ENCODE results near the gene TNFSF11. TPM values are rescaled to one million over a fixed set of nuclear protein-coding genes. Genes with fewer than 3 reads are reported as not detected.

Gene TNFSF11
- total and polyA plus RNA-seq, 4 donors: 0.15 to 0.40 (median 0.22) TPM; not detected in 1

DNA sequence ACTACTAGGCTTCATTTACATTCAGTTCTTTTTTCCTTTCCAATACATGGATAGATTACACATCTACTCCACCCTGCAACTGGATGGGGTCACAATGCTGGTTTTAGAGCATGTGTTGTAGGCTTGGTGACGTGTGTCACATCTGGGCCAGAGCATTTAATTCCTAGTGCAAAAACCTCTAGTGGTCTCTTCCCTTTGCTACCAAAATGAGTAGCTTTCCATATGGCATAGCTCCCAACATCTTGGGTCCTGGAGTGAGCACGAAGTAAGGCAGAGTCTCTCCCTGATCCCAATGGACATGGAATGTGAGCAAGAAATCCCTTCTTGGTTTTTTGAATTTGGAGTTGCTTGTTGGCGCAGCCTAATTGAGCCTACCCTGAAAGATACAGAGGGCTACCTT is 51.7 kb downstream of the TNFSF11 start:
- no peaks in the 10 kb centered on the region for H3K4me1 ChIP-seq (ENCODE audit: control insufficient read depth, insufficient read depth, low read length)
- WGBS (ENCODE audit: insufficient coverage): no CpG with 5 or more reads among the region's 3 CpGs
- no peak overlapping the region for H3K27ac ChIP-seq (ENCODE audit: low read depth, low read length)
- no peaks in the 10 kb centered on the region for H3K36me3 ChIP-seq (ENCODE audit: control insufficient read depth, insufficient read depth, low read length)
- no peak overlapping the region for H3K4me3 ChIP-seq (ENCODE audit: low read depth, low read length)
- H3K9me3 ChIP-seq (ENCODE audit: control insufficient read depth, insufficient read depth, low read length): no peaks in the 10 kb centered on the region
- DNase-seq (ENCODE audit: low read depth in 4 of 6, low spot score in 6 of 6): no peak
- H3K27me3 ChIP-seq (ENCODE audit: control insufficient read depth, insufficient read depth, low read length): no peaks in the 10 kb centered on the region

- no peaks in the 10 kb centered on the region for H3K36me3 ChIP-seq (ENCODE audit: control insufficient read depth, insufficient read depth, low read length)
- H3K9me3 ChIP-seq (ENCODE audit: control insufficient read depth, insufficient read depth, low read length): no peaks in the 10 kb centered on the region
- WGBS (ENCODE audit: insufficient coverage): 88% methylated on average over 4 of the region's 5 CpGs
- H3K4me1 ChIP-seq (ENCODE audit: control insufficient read depth, insufficient read depth, low read length): no peaks in the 10 kb centered on the region
- no peak for DNase-seq (ENCODE audit: low read depth in 4 of 6, low spot score in 6 of 6)
- H3K27ac ChIP-seq (ENCODE audit: low read depth, low read length): no peak overlapping the region
- no peaks in the 10 kb centered on the region for H3K27me3 ChIP-seq (ENCODE audit: control insufficient read depth, insufficient read depth, low read length)
- H3K4me3 ChIP-seq (ENCODE audit: low read depth, low read length): no peak overlapping the region
Observed at GRCh38 chr13:42626176-42626860, 52.4 kb downstream of the TNFSF11 start.

DNA sequence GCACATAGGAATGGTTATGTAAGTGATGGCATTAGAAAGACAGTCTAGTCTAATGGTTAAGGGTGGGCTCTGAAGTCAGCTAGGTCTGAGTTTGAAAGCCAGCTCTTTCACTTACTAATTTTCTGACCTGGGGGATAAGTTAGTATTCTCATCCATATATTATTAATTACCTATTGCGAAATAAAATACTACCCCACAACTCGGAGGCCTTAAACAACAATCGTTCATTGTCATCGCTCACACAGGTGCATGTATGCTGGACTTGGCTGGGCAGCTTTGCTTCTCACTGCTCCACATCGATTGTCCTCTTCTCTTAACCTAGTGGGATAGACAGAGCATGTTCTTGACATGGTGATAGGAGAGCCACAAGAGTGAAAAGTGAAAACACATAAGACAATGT is 54.7 kb downstream of the TNFSF11 start:
- no peak for DNase-seq (ENCODE audit: low read depth in 4 of 6, low spot score in 6 of 6)
- no CpG with 5 or more reads among the region's 5 CpGs for WGBS (ENCODE audit: insufficient coverage)
- no peak overlapping the region for H3K4me3 ChIP-seq (ENCODE audit: low read depth, low read length)
- no peaks in the 10 kb centered on the region for H3K36me3 ChIP-seq (ENCODE audit: control insufficient read depth, insufficient read depth, low read length)
- no peaks in the 10 kb centered on the region for H3K4me1 ChIP-seq (ENCODE audit: control insufficient read depth, insufficient read depth, low read length)
- H3K27ac ChIP-seq (ENCODE audit: low read depth, low read length): no peak overlapping the region
- H3K27me3 ChIP-seq (ENCODE audit: control insufficient read depth, insufficient read depth, low read length): no peaks in the 10 kb centered on the region
- no peaks in the 10 kb centered on the region for H3K9me3 ChIP-seq (ENCODE audit: control insufficient read depth, insufficient read depth, low read length)

GRCh38 chr13:42631181-42631580 is 57.2 kb downstream of the TNFSF11 start:
- no peak for DNase-seq (ENCODE audit: low read depth in 4 of 6, low spot score in 6 of 6)
- Histone ChIP-seq H3K9me3 (ENCODE audit: control insufficient read depth, insufficient read depth, low read length) (no peaks in the 10 kb centered on the region), H3K4me3 (ENCODE audit: low read depth, low read length) (no peak overlapping the region), H3K27ac (ENCODE audit: low read depth, low read length) (no peak overlapping the region), H3K27me3 (ENCODE audit: control insufficient read depth, insufficient read depth, low read length) (no peaks in the 10 kb centered on the region), H3K4me1 (ENCODE audit: control insufficient read depth, insufficient read depth, low read length) (no peaks in the 10 kb centered on the region), H3K36me3 (ENCODE audit: control insufficient read depth, insufficient read depth, low read length) (no peaks in the 10 kb centered on the region)
- WGBS (ENCODE audit: insufficient coverage): no CpG with 5 or more reads among the region's 1 CpG

DNA sequence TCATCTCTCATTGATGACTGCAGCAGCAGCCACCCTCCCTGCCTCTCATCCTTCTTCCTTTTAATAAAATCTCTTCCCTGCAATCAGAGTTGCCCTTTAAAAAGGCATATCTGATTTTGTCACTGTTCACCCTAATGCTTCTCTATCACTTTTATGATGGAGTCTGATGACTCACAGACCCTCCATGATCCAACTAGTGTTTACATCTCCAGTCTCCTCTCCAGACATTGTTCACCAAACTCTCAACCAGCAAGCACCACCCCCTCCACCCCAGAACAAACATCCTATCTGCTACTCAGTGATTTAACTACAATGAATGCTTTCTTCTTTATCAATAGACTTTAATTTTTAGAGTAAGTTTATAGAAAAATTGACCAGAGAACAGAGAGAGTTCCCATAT is 59.5 kb downstream of the TNFSF11 start:
- Histone ChIP-seq H3K4me3 (ENCODE audit: low read depth, low read length) (no peak overlapping the region), H3K4me1 (ENCODE audit: control insufficient read depth, insufficient read depth, low read length) (no peaks in the 10 kb centered on the region), H3K27ac (ENCODE audit: low read depth, low read length) (no peak overlapping the region), H3K36me3 (ENCODE audit: control insufficient read depth, insufficient read depth, low read length) (no peaks in the 10 kb centered on the region), H3K9me3 (ENCODE audit: control insufficient read depth, insufficient read depth, low read length) (no peaks in the 10 kb centered on the region), H3K27me3 (ENCODE audit: control insufficient read depth, insufficient read depth, low read length) (no peaks in the 10 kb centered on the region)
- DNase-seq (ENCODE audit: low read depth in 4 of 6, low spot score in 6 of 6): no peak

DNA sequence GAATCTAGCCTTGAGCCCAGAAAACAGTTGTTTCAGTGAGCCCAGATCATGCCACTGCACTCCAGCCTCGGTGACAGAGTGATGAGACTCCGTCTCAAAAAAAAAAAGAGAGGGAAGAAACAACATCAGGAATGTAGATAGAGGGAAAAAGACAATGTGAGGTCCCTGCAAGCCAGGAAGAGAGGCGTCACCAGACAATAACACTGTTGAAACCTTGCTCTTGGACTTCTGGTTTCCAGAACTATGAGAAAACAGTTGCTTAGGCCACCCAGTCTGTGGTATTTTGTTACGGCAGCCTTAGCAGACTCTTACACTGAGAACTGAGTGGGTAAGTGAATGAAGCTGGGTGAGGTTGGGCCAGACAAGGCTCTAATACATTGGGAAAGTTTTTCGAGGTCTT is 64.1 kb downstream of the TNFSF11 start:
- no peak for DNase-seq (ENCODE audit: low read depth in 4 of 6, low spot score in 6 of 6)
- H3K4me3 ChIP-seq (ENCODE audit: low read depth, low read length): no peak overlapping the region
- no peak overlapping the region for H3K27ac ChIP-seq (ENCODE audit: low read depth, low read length)
- no peaks in the 10 kb centered on the region for H3K36me3 ChIP-seq (ENCODE audit: control insufficient read depth, insufficient read depth, low read length)
- H3K27me3 ChIP-seq (ENCODE audit: control insufficient read depth, insufficient read depth, low read length): no peaks in the 10 kb centered on the region
- WGBS (ENCODE audit: insufficient coverage): 74% methylated on average over 3 of the region's 5 CpGs
- H3K4me1 ChIP-seq (ENCODE audit: control insufficient read depth, insufficient read depth, low read length): no peaks in the 10 kb centered on the region
- H3K9me3 ChIP-seq (ENCODE audit: control insufficient read depth, insufficient read depth, low read length): peaks cover 3% of the 10 kb centered on the region

GRCh38 chr13:42638886-42639285 is 64.9 kb downstream of the TNFSF11 start:
- no peaks in the 10 kb centered on the region for H3K27me3 ChIP-seq (ENCODE audit: control insufficient read depth, insufficient read depth, low read length)
- peaks cover 3% of the 10 kb centered on the region for H3K9me3 ChIP-seq (ENCODE audit: control insufficient read depth, insufficient read depth, low read length)
- no CpG with 5 or more reads among the region's 1 CpG for WGBS (ENCODE audit: insufficient coverage)
- no peak for DNase-seq (ENCODE audit: low read depth in 4 of 6, low spot score in 6 of 6)
- H3K27ac ChIP-seq (ENCODE audit: low read depth, low read length): no peak overlapping the region
- no peaks in the 10 kb centered on the region for H3K4me1 ChIP-seq (ENCODE audit: control insufficient read depth, insufficient read depth, low read length)
- no peak overlapping the region for H3K4me3 ChIP-seq (ENCODE audit: low read depth, low read length)
- H3K36me3 ChIP-seq (ENCODE audit: control insufficient read depth, insufficient read depth, low read length): no peaks in the 10 kb centered on the region

GRCh38 chr13:42643076-42643475 is 69.1 kb downstream of the TNFSF11 start:
- Histone ChIP-seq H3K27ac (ENCODE audit: low read depth, low read length) (no peak overlapping the region), H3K9me3 (ENCODE audit: control insufficient read depth, insufficient read depth, low read length) (peaks cover 3% of the 10 kb centered on the region), H3K36me3 (ENCODE audit: control insufficient read depth, insufficient read depth, low read length) (no peaks in the 10 kb centered on the region), H3K27me3 (ENCODE audit: control insufficient read depth, insufficient read depth, low read length) (no peaks in the 10 kb centered on the region), H3K4me1 (ENCODE audit: control insufficient read depth, insufficient read depth, low read length) (no peaks in the 10 kb centered on the region), H3K4me3 (ENCODE audit: low read depth, low read length) (no peak overlapping the region)
- DNase-seq (ENCODE audit: low read depth in 4 of 6, low spot score in 6 of 6): no peak
- WGBS (ENCODE audit: insufficient coverage): 96% methylated on average over 14 of the region's 14 CpGs

- DNase-seq (ENCODE audit: low read depth in 4 of 6, low spot score in 6 of 6): no peak
- Histone ChIP-seq H3K9me3 (ENCODE audit: control insufficient read depth, insufficient read depth, low read length) (peaks cover 3% of the 10 kb centered on the region), H3K36me3 (ENCODE audit: control insufficient read depth, insufficient read depth, low read length) (no peaks in the 10 kb centered on the region), H3K27ac (ENCODE audit: low read depth, low read length) (no peak overlapping the region), H3K4me1 (ENCODE audit: control insufficient read depth, insufficient read depth, low read length) (no peaks in the 10 kb centered on the region), H3K4me3 (ENCODE audit: low read depth, low read length) (no peak overlapping the region), H3K27me3 (ENCODE audit: control insufficient read depth, insufficient read depth, low read length) (no peaks in the 10 kb centered on the region)
- 67% methylated on average over 1 of the region's 3 CpGs for whole genome bisulfite sequencing (ENCODE audit: insufficient coverage)
Observed at GRCh38 chr13:42644841-42645240, 70.9 kb downstream of the TNFSF11 start.

- Histone ChIP-seq H3K27me3 (ENCODE audit: control insufficient read depth, insufficient read depth, low read length) (no peaks in the 10 kb centered on the region), H3K4me1 (ENCODE audit: control insufficient read depth, insufficient read depth, low read length) (no peaks in the 10 kb centered on the region), H3K36me3 (ENCODE audit: control insufficient read depth, insufficient read depth, low read length) (no peaks in the 10 kb centered on the region), H3K4me3 (ENCODE audit: low read depth, low read length) (no peak overlapping the region), H3K27ac (ENCODE audit: low read depth, low read length) (no peak overlapping the region), H3K9me3 (ENCODE audit: control insufficient read depth, insufficient read depth, low read length) (peaks cover 3% of the 10 kb centered on the region)
- DNase-seq (ENCODE audit: low read depth in 4 of 6, low spot score in 6 of 6): no peak
- WGBS (ENCODE audit: insufficient coverage): no CpG with 5 or more reads among the region's 1 CpG
Observed at GRCh38 chr13:42645717-42646116, 71.8 kb downstream of the TNFSF11 start.

Data from spinal cord (tissue), 10 donors.